ENCODE results near the gene AKR7A3.
"Not testable (repeated sequence)": the region's sequence is repeated elsewhere in the genome, so short reads cannot be mapped to it uniquely, and the experiment has no call there.

Gene AKR7A3

DNA sequence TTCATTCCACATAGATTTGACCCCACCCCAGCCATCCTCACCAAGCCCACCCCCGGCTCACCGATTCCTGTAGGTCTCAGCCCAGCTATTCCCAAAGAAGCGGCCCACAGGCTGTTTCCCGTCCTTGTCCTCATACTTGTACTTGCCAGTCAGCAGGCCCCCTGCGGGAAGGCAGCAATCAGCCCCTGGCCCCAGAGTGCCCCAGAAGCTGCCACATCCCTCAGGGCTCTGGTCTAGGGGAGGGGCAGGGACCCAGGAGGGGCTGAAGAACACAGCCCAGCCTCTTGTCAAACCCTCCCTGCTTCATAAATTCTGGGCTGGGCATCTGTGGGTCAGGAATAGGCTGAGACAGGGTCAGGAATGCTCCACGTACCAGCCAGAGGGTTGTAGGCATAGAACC lies 18.4 kb upstream of the AKR7A3 start:
- Histone ChIP-seq H3K36me3 (ENCODE audit: control insufficient read depth in 1 of 2, insufficient read depth in 2 of 2, low read depth in 1 of 2, low read length in 2 of 2) (peaks cover 49 to 66% of the 10 kb centered on the region in 2 experiments), H4K8ac (ENCODE audit: low read length) (no peak overlapping the region), H3K9me3 (ENCODE audit: control insufficient read depth, low read length) (no peaks in the 10 kb centered on the region), H3K27me3 (ENCODE audit: control insufficient read depth in 1 of 2, insufficient read depth in 1 of 2, low read length in 2 of 2) (no peaks in the 10 kb centered on the region), H2BK120ac (ENCODE audit: low read depth, low read length) (no peak overlapping the region), H2BK12ac (ENCODE audit: low read length in 2 of 2) (no peak overlapping the region), H3K4ac (ENCODE audit: low read depth in 1 of 2, low read length in 2 of 2) (no peak overlapping the region), H3K18ac (ENCODE audit: low read depth in 1 of 2, low read length in 2 of 2) (no peak overlapping the region), H3K4me3 (ENCODE audit: insufficient read depth in 1 of 2, low read depth in 1 of 2, low read length in 2 of 2) (no peak overlapping the region), H4K91ac (ENCODE audit: low read length) (no peak overlapping the region), H3K14ac (ENCODE audit: low read length in 2 of 2) (no peak overlapping the region), H2AFZ (ENCODE audit: low read depth, low read length) (no peak overlapping the region), H2BK5ac (ENCODE audit: low read depth, low read length, poor library complexity, severe bottlenecking) (no peak overlapping the region), H3K23ac (ENCODE audit: low read length in 2 of 2) (no peak overlapping the region), H3K79me1 (replicated peaks; ENCODE audit: low read length, poor library complexity, severe bottlenecking) (peaks cover 34% of the 10 kb centered on the region), H3K4me1 (ENCODE audit: control insufficient read depth, insufficient read depth, low read depth, low read length) (peaks cover 12% of the 10 kb centered on the region), H3K27ac (ENCODE audit: low read length, poor library complexity, severe bottlenecking) (no peak overlapping the region), H2AK5ac (ENCODE audit: low read length, severe bottlenecking) (no peak overlapping the region), H3K4me2 (ENCODE audit: low read length, poor library complexity, severe bottlenecking) (no peak overlapping the region), H2BK15ac (ENCODE audit: low read depth, poor library complexity, severe bottlenecking) (no peak overlapping the region), H3K9ac (ENCODE audit: low read length) (no peak overlapping the region)
- DNase-seq: no peak
- WGBS: 96% methylated on average over 6 of the region's 6 CpGs

DNA sequence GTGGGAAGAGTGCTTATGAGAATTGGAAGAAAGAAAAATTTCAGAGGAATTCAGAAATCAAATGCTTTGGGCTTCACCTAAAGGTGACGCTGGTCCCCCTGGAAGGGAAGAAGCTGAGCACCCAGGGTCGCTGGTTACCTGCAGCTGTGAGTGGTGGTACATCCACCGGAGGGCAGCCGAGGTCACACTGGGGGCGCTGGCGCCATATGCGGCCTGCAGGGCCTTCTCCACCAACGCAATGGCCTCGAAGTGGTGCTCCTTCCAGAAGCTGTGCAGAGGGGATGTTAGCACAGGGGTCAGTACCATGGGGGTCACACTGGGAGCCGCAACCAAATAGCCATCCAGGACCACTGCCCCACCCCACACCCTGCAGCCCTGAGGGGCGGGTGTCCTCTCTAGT lies 17.3 kb upstream of the AKR7A3 start:
- Histone ChIP-seq H2AFZ (ENCODE audit: low read depth, low read length) (no peak overlapping the region), H3K4me2 (ENCODE audit: low read length, poor library complexity, severe bottlenecking) (no peak overlapping the region), H2BK5ac (ENCODE audit: low read depth, low read length, poor library complexity, severe bottlenecking) (no peak overlapping the region), H3K27me3 (ENCODE audit: control insufficient read depth in 1 of 2, insufficient read depth in 1 of 2, low read length in 2 of 2) (no peaks in the 10 kb centered on the region), H4K8ac (ENCODE audit: low read length) (no peak overlapping the region), H2BK12ac (ENCODE audit: low read length in 2 of 2) (no peak overlapping the region), H2BK120ac (ENCODE audit: low read depth, low read length) (no peak overlapping the region), H3K4ac (ENCODE audit: low read depth in 1 of 2, low read length in 2 of 2) (no peak overlapping the region), H3K27ac (ENCODE audit: low read length, poor library complexity, severe bottlenecking) (no peak overlapping the region), H2AK5ac (ENCODE audit: low read length, severe bottlenecking) (no peak overlapping the region), H3K4me1 (ENCODE audit: control insufficient read depth, insufficient read depth, low read depth, low read length) (peaks cover 4% of the 10 kb centered on the region), H3K36me3 (ENCODE audit: control insufficient read depth in 1 of 2, insufficient read depth in 2 of 2, low read depth in 1 of 2, low read length in 2 of 2) (peaks cover 49 to 74% of the 10 kb centered on the region in 2 experiments), H3K79me1 (replicated peaks; ENCODE audit: low read length, poor library complexity, severe bottlenecking) (peaks cover 30% of the 10 kb centered on the region), H4K91ac (ENCODE audit: low read length) (no peak overlapping the region), H3K9ac (ENCODE audit: low read length) (no peak overlapping the region), H3K9me3 (ENCODE audit: control insufficient read depth, low read length) (no peaks in the 10 kb centered on the region), H3K4me3 (ENCODE audit: insufficient read depth in 1 of 2, low read depth in 1 of 2, low read length in 2 of 2) (no peak overlapping the region), H2BK15ac (ENCODE audit: low read depth, poor library complexity, severe bottlenecking) (no peak overlapping the region), H3K14ac (ENCODE audit: low read length in 2 of 2) (no peak overlapping the region), H3K23ac (ENCODE audit: low read length in 2 of 2) (no peak overlapping the region), H3K18ac (ENCODE audit: low read depth in 1 of 2, low read length in 2 of 2) (no peak overlapping the region)
- no peak for DNase-seq
- WGBS: 95% methylated on average over 11 of the region's 11 CpGs

DNA sequence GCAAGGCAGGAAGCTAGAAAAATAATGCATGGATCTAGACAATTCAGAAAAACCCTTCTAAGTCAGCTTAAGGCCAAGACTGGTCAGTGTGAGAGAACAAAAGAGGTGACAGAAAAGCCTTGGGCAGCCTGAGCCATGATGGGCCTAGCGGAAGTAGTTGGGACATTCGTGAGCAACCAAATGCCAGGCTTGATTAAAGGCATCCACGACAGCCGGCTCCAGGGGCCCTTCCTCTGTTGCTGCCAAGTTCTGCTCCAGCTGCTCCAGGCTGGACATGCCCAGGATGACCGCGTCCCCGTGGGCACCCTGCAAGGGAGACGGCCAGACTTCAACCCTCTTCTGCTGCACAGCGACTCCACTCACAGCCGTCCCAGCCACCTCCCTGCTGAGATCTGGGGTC lies 15.5 kb upstream of the AKR7A3 start:
- H3K14ac ChIP-seq (ENCODE audit: low read length in 2 of 2); H3K9ac ChIP-seq (ENCODE audit: low read length); H3K27me3 ChIP-seq (ENCODE audit: control insufficient read depth in 1 of 2, insufficient read depth in 1 of 2, low read length in 2 of 2); H3K4me3 ChIP-seq (ENCODE audit: insufficient read depth in 1 of 2, low read depth in 1 of 2, low read length in 2 of 2); H3K9me3 ChIP-seq (ENCODE audit: control insufficient read depth, low read length); H2BK5ac ChIP-seq (ENCODE audit: low read depth, low read length, poor library complexity, severe bottlenecking); H4K8ac ChIP-seq (ENCODE audit: low read length); H3K4me2 ChIP-seq (ENCODE audit: low read length, poor library complexity, severe bottlenecking); H2BK120ac ChIP-seq (ENCODE audit: low read depth, low read length); H2BK15ac ChIP-seq (ENCODE audit: low read depth, poor library complexity, severe bottlenecking); H3K23ac ChIP-seq (ENCODE audit: low read length in 2 of 2); H3K4ac ChIP-seq (ENCODE audit: low read depth in 1 of 2, low read length in 2 of 2); DNase-seq; H3K18ac ChIP-seq (ENCODE audit: low read depth in 1 of 2, low read length in 2 of 2); H2AFZ ChIP-seq (ENCODE audit: low read depth, low read length); H4K91ac ChIP-seq (ENCODE audit: low read length); H2BK12ac ChIP-seq (ENCODE audit: low read length in 2 of 2); H2AK5ac ChIP-seq (ENCODE audit: low read length, severe bottlenecking); H3K27ac ChIP-seq (ENCODE audit: low read length, poor library complexity, severe bottlenecking); H3K4me1 ChIP-seq (ENCODE audit: control insufficient read depth, insufficient read depth, low read depth, low read length): not testable (repeated sequence)
- H3K36me3 ChIP-seq (ENCODE audit: control insufficient read depth in 1 of 2, insufficient read depth in 2 of 2, low read depth in 1 of 2, low read length in 2 of 2): peaks cover 51 to 82% of the 10 kb centered on the region in 2 experiments
- H3K79me1 ChIP-seq (replicated peaks; ENCODE audit: low read length, poor library complexity, severe bottlenecking): peaks cover 20% of the 10 kb centered on the region
- WGBS: 97% methylated on average over 8 of the region's 10 CpGs

DNA sequence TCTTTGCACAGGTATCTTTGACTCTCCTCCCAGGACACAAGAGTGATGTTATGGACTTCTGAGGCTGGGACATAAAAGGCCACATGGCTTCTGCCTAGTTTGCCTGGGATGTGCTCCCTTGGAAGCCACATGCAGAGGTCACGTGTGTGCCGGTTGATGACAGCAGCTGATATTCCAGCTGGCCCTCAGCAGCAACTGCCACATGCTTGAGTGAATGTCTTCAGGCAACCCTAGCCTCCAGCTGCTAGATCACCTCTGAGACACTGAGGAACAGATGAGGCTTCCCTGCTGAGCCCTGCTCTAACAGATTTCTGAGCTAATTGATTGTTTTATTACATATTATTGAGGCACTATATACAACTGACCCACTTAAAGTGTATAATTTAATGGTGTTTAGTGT lies 11.6 kb upstream of the AKR7A3 start:
- Histone ChIP-seq H3K14ac (ENCODE audit: low read length in 2 of 2) (no peak overlapping the region), H4K91ac (ENCODE audit: low read length) (no peak overlapping the region), H3K9ac (ENCODE audit: low read length) (no peak overlapping the region), H2AK5ac (ENCODE audit: low read length, severe bottlenecking) (no peak overlapping the region), H3K4me2 (ENCODE audit: low read length, poor library complexity, severe bottlenecking) (no peak overlapping the region), H3K18ac (ENCODE audit: low read depth in 1 of 2, low read length in 2 of 2) (no peak overlapping the region), H3K9me3 (ENCODE audit: control insufficient read depth, low read length) (peaks cover 8% of the 10 kb centered on the region), H3K4me3 (ENCODE audit: insufficient read depth in 1 of 2, low read depth in 1 of 2, low read length in 2 of 2) (no peak overlapping the region), H2BK15ac (ENCODE audit: low read depth, poor library complexity, severe bottlenecking) (no peak overlapping the region), H2BK120ac (ENCODE audit: low read depth, low read length) (no peak overlapping the region), H3K4me1 (ENCODE audit: control insufficient read depth, insufficient read depth, low read depth, low read length) (no peaks in the 10 kb centered on the region), H2BK5ac (ENCODE audit: low read depth, low read length, poor library complexity, severe bottlenecking) (no peak overlapping the region), H2AFZ (ENCODE audit: low read depth, low read length) (no peak overlapping the region), H3K79me1 (replicated peaks; ENCODE audit: low read length, poor library complexity, severe bottlenecking) (no peaks in the 10 kb centered on the region), H3K27me3 (ENCODE audit: control insufficient read depth in 1 of 2, insufficient read depth in 1 of 2, low read length in 2 of 2) (no peaks in the 10 kb centered on the region), H3K36me3 (ENCODE audit: control insufficient read depth in 1 of 2, insufficient read depth in 2 of 2, low read depth in 1 of 2, low read length in 2 of 2) (peaks cover 25 to 62% of the 10 kb centered on the region in 2 experiments), H3K23ac (ENCODE audit: low read length in 2 of 2) (no peak overlapping the region), H3K27ac (ENCODE audit: low read length, poor library complexity, severe bottlenecking) (no peak overlapping the region), H4K8ac (ENCODE audit: low read length) (no peak overlapping the region), H2BK12ac (ENCODE audit: low read length in 2 of 2) (no peak overlapping the region), H3K4ac (ENCODE audit: low read depth in 1 of 2, low read length in 2 of 2) (no peak overlapping the region)
- WGBS: 87% methylated on average over 2 of the region's 2 CpGs
- no peak for DNase-seq
